Measurements from ENCODE around the gene NMNAT3. TPM values are rescaled to one million over a fixed set of nuclear protein-coding genes. Genes with fewer than 3 reads are reported as not detected.

Gene NMNAT3
- polyA plus RNA-seq, 2 of the 4 experiments (the other 2 are of a cell fraction), result 1.2 to 2.9 TPM

- TF ChIP-seq TFCP2L1 (CRISPR knock-in tag; IDR thresholded peaks at IDR 0.05) (no peak), JUN (IDR thresholded peaks at IDR 0.05) (no peak), MYC (IDR thresholded peaks at IDR 0.05; ENCODE audit: borderline replicate concordance, low read length) (no peak), PBX3 (IDR thresholded peaks at IDR 0.05) (no peak), CBX8 (IDR thresholded peaks at IDR 0.05) (no peak), POLR2AphosphoS2 (conservative IDR thresholded peaks at IDR 0.05; ENCODE audit: low read length) (no peak), CHD4 (IDR thresholded peaks at IDR 0.05; ENCODE audit: borderline replicate concordance) (no peak), RAD21 (conservative IDR thresholded peaks at IDR 0.05 in 1 of 2, IDR thresholded peaks at IDR 0.05 in 1 of 2) (no peak), ESRRA (IDR thresholded peaks at IDR 0.05; ENCODE audit: borderline replicate concordance, low read length) (no peak), GATA3 (IDR thresholded peaks at IDR 0.05; ENCODE audit: borderline replicate concordance) (no peak), MAX (IDR thresholded peaks at IDR 0.05) (no peak), HOXB5 (CRISPR knock-in tag; IDR thresholded peaks at IDR 0.05) (no peak), NFE2L2 (conservative IDR thresholded peaks at IDR 0.05; ENCODE audit: low read length) (no peak), RNF2 (IDR thresholded peaks at IDR 0.05; ENCODE audit: borderline replicate concordance, low read depth) (no peak), HDAC2 (IDR thresholded peaks at IDR 0.05) (no peak), EHF (CRISPR knock-in tag; IDR thresholded peaks at IDR 0.05) (no peak)
- Histone ChIP-seq H3K4me1 (no peaks in the 10 kb centered on the region), H3K4me3 (no peak overlapping the region), H3K4me2 (no peak overlapping the region), H3K27ac (no peak overlapping the region), H3K9me3 (no peaks in the 10 kb centered on the region)
- 55% methylated on average over 7 of the region's 7 CpGs for WGBS (ENCODE audit: missing lambda C conversion rate)
- ChIA-PET CTCF (interaction anchor here (1.2 kb wide), 1 partner anchor 8 kb away, joined by 3 read pairs; no protein-coding TSS in a partner anchor), POLR2A (no interaction called here)
- DNase-seq (ENCODE audit: low read depth in 1 of 2, low spot score in 1 of 2) (no peak), ATAC-seq (no peak), FAIRE-seq (no peak)
Measured at GRCh38 chr3:139524841-139525636, 152.7 kb downstream of the NMNAT3 start.

GRCh38 chr3:139523718-139524117 is 154.1 kb downstream of the NMNAT3 start:
- no peak overlapping the region for H3K4me3 ChIP-seq
- DNase-seq (ENCODE audit: low read depth in 1 of 2, low spot score in 1 of 2), result no peak
- no peak for FAIRE-seq
- no peaks in the 10 kb centered on the region for H3K9me3 ChIP-seq
- TF ChIP-seq CBX2 (IDR thresholded peaks at IDR 0.05; ENCODE audit: borderline replicate concordance, low read depth), result no peak
- TF ChIP-seq EHF (CRISPR knock-in tag; IDR thresholded peaks at IDR 0.05), result no peak
- no peak for TF ChIP-seq TP53 (CRISPR knock-in tag; IDR thresholded peaks at IDR 0.05)
- no peak for TF ChIP-seq EP300 (IDR thresholded peaks at IDR 0.05)
- TF ChIP-seq USF2 (IDR thresholded peaks at IDR 0.05), result no peak
- no peak for TF ChIP-seq HOXA7 (CRISPR knock-in tag; IDR thresholded peaks at IDR 0.05)
- TF ChIP-seq ZFP36 (IDR thresholded peaks at IDR 0.05; ENCODE audit: borderline replicate concordance, partially characterized antibody), result no peak
- TF ChIP-seq FOXS1 (CRISPR knock-in tag; IDR thresholded peaks at IDR 0.05), result no peak
- no peak for TF ChIP-seq CHD4 (IDR thresholded peaks at IDR 0.05; ENCODE audit: borderline replicate concordance)
- no peak for TF ChIP-seq MAZ (IDR thresholded peaks at IDR 0.05; ENCODE audit: borderline replicate concordance, low read depth, low read length)
- no peak for TF ChIP-seq POLR2A (IDR thresholded peaks at IDR 0.05; ENCODE audit: low read length)
- TF ChIP-seq JUN (IDR thresholded peaks at IDR 0.05), result no peak
- POLR2A ChIA-PET, result no interaction called here
- no peak overlapping the region for H3K4me2 ChIP-seq
- CTCF ChIA-PET, result interaction anchor here (1.0 to 1.2 kb wide), 2 partner anchors 9 to 18 kb away, joined by 3 read pairs; no protein-coding TSS in a partner anchor
- no peaks in the 10 kb centered on the region for H3K4me1 ChIP-seq
- no peak overlapping the region for H3K27ac ChIP-seq
- no peak for ATAC-seq
- WGBS (ENCODE audit: missing lambda C conversion rate), result 0% methylated on average over 1 of the region's 1 CpG

Data from A549 (cell line).